AML-193 (cell line): ENCODE results near the gene CS.

Source experiments
- DNase-seq, 2 experiments: peaks; one replicate each; lab custom pipeline; 2025; lab: John Stamatoyannopoulos, UW

The CS gene

GRCh38 chr12:56247923-56248322, 52.2 kb downstream of the CS start:
- no peak for DNase-seq

GRCh38 chr12:56244494-56244893, 55.6 kb downstream of the CS start:
- no peak for DNase-seq

- no peak for DNase-seq
Measured at GRCh38 chr12:56243731-56244181, 56.4 kb downstream of the CS start.

GRCh38 chr12:56242986-56243385, 57.1 kb downstream of the CS start:
- DNase-seq: no peak

GRCh38 chr12:56241424-56242303, 58.5 kb downstream of the CS start:
- DNase-seq: no peak

- no peak for DNase-seq
Measured at GRCh38 chr12:56237552-56237951, 62.6 kb downstream of the CS start.

GRCh38 chr12:56236985-56237384, 63.1 kb downstream of the CS start:
- no peak for DNase-seq

GRCh38 chr12:56236091-56236490, 64.0 kb downstream of the CS start:
- DNase-seq: no peak

- DNase-seq: no peak
Measured at GRCh38 chr12:56234746-56235436, 65.2 kb downstream of the CS start.

- DNase-seq: no peak
Measured at GRCh38 chr12:56231184-56231582, 68.9 kb downstream of the CS start.

- no peak for DNase-seq
Measured at GRCh38 chr12:56230432-56231183, 69.5 kb downstream of the CS start.

- DNase-seq: peak in 1 of 2 experiments; percentile 17
Measured at GRCh38 chr12:56229916-56230431, 70.2 kb downstream of the CS start, which contains the start of gene SLC39A5. Gene SLC39A5 (plus strand): TSS chr12:56230051. CDS start chr12:56231275, 1,224 bp downstream.

GRCh38 chr12:56229082-56229481, 71.0 kb downstream of the CS start:
- DNase-seq: no peak

- no peak for DNase-seq
Measured at GRCh38 chr12:56224954-56225353, 75.2 kb downstream of the CS start.

- DNase-seq: peak; percentile 91
Measured at GRCh38 chr12:56224102-56224701, 75.9 kb downstream of the CS start, which contains the start of gene NABP2. Gene NABP2 (plus strand): TSS chr12:56224342. CDS start chr12:56224857, 515 bp downstream.

GRCh38 chr12:56223571-56224101, 76.5 kb downstream of the CS start:
- no peak for DNase-seq

- DNase-seq: no peak
Measured at GRCh38 chr12:56222531-56222895, 77.6 kb downstream of the CS start.

GRCh38 chr12:56221757-56222530, 78.2 kb downstream of the CS start, which contains the start of gene RNF41:
Gene RNF41 (minus strand): TSS chr12:56221922. CDS start chr12:56214047, 7,875 bp downstream.
- peak; percentile 88 to 91 for DNase-seq
